ENCODE results near the gene HYAL3. TPM values are rescaled to one million over a fixed set of nuclear protein-coding genes. Genes with fewer than 3 reads are reported as not detected.

The HYAL3 gene
- total and polyA plus RNA-seq, 2 of the 13 experiments (the other 11 are each of a cell fraction or from before 2014, with no cell fraction given): 5.5 to 10.4 TPM

DNA sequence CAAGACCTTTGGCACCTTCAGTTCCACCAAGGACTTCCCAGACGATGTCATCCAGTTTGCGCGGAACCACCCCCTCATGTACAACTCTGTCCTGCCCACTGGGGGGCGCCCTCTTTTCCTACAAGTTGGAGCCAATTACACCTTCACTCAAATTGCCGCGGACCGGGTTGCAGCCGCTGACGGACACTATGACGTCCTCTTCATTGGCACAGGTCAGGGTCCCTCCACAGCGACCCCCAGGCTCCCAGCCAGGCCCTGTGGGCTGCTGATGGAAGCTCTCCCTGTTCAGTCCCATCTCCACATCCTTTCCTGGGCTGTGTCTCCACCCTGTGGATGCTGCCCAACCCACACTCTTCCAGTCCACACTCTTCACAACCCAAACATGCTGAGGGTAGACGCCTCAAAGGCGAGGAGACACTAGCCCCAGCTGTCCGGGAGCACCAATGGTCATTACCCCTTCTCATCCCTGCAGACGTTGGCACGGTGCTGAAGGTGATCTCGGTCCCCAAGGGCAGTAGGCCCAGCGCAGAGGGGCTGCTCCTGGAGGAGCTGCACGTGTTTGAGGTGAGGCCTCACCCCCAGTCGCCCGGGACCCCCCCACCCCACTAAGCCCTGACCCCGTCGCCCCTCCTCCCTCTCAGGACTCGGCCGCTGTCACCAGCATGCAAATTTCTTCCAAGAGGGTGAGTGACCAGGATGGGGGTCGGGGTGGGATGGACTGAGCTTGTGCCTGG, 24.7 kb downstream of the HYAL3 start (continued):
- TF ChIP-seq ARHGAP35 (CRISPR knock-in tag; IDR thresholded peaks at IDR 0.05; ENCODE audit: borderline replicate concordance) (no peak), EEA1 (CRISPR knock-in tag; IDR thresholded peaks at IDR 0.05; ENCODE audit: borderline replicate concordance) (no peak), ZNF558 (CRISPR knock-in tag; IDR thresholded peaks at IDR 0.05; ENCODE audit: borderline replicate concordance) (no peak), RARG (CRISPR knock-in tag; IDR thresholded peaks at IDR 0.05; ENCODE audit: low read depth) (no peak), ZNF468 (CRISPR knock-in tag; IDR thresholded peaks at IDR 0.05) (no peak), CEBPG (CRISPR knock-in tag; IDR thresholded peaks at IDR 0.05) (no peak), ZNF510 (CRISPR knock-in tag; IDR thresholded peaks at IDR 0.05; ENCODE audit: low read depth) (no peak), ATM (IDR thresholded peaks at IDR 0.05; ENCODE audit: borderline replicate concordance) (no peak), PLRG1 (conservative IDR thresholded peaks at IDR 0.05) (no peak), NFKB2 (CRISPR knock-in tag; IDR thresholded peaks at IDR 0.05; ENCODE audit: borderline replicate concordance) (no peak), ZFP90 (CRISPR knock-in tag; IDR thresholded peaks at IDR 0.05; ENCODE audit: borderline replicate concordance) (no peak), ZNF432 (CRISPR knock-in tag; IDR thresholded peaks at IDR 0.05; ENCODE audit: borderline replicate concordance) (no peak), ZNF354B (CRISPR knock-in tag; IDR thresholded peaks at IDR 0.05) (no peak), THYN1 (CRISPR knock-in tag; IDR thresholded peaks at IDR 0.05; ENCODE audit: borderline replicate concordance, low read depth) (no peak), ZBTB38 (CRISPR knock-in tag; IDR thresholded peaks at IDR 0.05) (peak; percentile 96), RAD21 (CRISPR knock-in tag; IDR thresholded peaks at IDR 0.05) (peak; percentile 50)
- TF ChIP-seq, protein P1, sequence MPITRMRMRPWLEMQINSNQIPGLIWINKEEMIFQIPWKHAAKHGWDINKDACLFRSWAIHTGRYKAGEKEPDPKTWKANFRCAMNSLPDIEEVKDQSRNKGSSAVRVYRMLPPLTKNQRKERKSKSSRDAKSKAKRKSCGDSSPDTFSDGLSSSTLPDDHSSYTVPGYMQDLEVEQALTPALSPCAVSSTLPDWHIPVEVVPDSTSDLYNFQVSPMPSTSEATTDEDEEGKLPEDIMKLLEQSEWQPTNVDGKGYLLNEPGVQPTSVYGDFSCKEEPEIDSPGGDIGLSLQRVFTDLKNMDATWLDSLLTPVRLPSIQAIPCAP (CRISPR knock-in tag; IDR thresholded peaks at IDR 0.05; ENCODE audit: low read depth): no peak
- TF ChIP-seq, protein P2, sequence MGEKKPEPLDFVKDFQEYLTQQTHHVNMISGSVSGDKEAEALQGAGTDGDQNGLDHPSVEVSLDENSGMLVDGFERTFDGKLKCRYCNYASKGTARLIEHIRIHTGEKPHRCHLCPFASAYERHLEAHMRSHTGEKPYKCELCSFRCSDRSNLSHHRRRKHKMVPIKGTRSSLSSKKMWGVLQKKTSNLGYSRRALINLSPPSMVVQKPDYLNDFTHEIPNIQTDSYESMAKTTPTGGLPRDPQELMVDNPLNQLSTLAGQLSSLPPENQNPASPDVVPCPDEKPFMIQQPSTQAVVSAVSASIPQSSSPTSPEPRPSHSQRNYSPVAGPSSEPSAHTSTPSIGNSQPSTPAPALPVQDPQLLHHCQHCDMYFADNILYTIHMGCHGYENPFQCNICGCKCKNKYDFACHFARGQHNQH (CRISPR knock-in tag; IDR thresholded peaks at IDR 0.05): no peak
- TF ChIP-seq, protein P3, sequence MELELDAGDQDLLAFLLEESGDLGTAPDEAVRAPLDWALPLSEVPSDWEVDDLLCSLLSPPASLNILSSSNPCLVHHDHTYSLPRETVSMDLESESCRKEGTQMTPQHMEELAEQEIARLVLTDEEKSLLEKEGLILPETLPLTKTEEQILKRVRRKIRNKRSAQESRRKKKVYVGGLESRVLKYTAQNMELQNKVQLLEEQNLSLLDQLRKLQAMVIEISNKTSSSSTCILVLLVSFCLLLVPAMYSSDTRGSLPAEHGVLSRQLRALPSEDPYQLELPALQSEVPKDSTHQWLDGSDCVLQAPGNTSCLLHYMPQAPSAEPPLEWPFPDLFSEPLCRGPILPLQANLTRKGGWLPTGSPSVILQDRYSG (CRISPR knock-in tag; IDR thresholded peaks at IDR 0.05): no peak
- TF ChIP-seq, protein P4, sequence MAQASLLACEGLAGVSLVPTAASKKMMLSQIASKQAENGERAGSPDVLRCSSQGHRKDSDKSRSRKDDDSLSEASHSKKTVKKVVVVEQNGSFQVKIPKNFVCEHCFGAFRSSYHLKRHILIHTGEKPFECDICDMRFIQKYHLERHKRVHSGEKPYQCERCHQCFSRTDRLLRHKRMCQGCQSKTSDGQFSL (CRISPR knock-in tag; IDR thresholded peaks at IDR 0.05): no peak
- TF ChIP-seq, protein P5, sequence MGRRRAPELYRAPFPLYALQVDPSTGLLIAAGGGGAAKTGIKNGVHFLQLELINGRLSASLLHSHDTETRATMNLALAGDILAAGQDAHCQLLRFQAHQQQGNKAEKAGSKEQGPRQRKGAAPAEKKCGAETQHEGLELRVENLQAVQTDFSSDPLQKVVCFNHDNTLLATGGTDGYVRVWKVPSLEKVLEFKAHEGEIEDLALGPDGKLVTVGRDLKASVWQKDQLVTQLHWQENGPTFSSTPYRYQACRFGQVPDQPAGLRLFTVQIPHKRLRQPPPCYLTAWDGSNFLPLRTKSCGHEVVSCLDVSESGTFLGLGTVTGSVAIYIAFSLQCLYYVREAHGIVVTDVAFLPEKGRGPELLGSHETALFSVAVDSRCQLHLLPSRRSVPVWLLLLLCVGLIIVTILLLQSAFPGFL (CRISPR knock-in tag; IDR thresholded peaks at IDR 0.05): no peak
- TF ChIP-seq, protein P6, sequence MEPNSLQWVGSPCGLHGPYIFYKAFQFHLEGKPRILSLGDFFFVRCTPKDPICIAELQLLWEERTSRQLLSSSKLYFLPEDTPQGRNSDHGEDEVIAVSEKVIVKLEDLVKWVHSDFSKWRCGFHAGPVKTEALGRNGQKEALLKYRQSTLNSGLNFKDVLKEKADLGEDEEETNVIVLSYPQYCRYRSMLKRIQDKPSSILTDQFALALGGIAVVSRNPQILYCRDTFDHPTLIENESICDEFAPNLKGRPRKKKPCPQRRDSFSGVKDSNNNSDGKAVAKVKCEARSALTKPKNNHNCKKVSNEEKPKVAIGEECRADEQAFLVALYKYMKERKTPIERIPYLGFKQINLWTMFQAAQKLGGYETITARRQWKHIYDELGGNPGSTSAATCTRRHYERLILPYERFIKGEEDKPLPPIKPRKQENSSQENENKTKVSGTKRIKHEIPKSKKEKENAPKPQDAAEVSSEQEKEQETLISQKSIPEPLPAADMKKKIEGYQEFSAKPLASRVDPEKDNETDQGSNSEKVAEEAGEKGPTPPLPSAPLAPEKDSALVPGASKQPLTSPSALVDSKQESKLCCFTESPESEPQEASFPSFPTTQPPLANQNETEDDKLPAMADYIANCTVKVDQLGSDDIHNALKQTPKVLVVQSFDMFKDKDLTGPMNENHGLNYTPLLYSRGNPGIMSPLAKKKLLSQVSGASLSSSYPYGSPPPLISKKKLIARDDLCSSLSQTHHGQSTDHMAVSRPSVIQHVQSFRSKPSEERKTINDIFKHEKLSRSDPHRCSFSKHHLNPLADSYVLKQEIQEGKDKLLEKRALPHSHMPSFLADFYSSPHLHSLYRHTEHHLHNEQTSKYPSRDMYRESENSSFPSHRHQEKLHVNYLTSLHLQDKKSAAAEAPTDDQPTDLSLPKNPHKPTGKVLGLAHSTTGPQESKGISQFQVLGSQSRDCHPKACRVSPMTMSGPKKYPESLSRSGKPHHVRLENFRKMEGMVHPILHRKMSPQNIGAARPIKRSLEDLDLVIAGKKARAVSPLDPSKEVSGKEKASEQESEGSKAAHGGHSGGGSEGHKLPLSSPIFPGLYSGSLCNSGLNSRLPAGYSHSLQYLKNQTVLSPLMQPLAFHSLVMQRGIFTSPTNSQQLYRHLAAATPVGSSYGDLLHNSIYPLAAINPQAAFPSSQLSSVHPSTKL (CRISPR knock-in tag; IDR thresholded peaks at IDR 0.05): no peak
